HEK293T (cell line): ENCODE results near the gene VPS37C.

ENCODE experiments used
- FOXA1 ChIP-seq: fragments of 450-650 bp; IDR thresholded peaks from 2 replicates; pipeline ENCODE4 v1.6.1; 2016; ENCODE audit warnings: mild to moderate bottlenecking
- FOXM1 ChIP-seq: fragments of 450-650 bp; IDR thresholded peaks from 2 replicates; pipeline ENCODE4 v1.6.1; 2017; ENCODE audit warnings: mild to moderate bottlenecking, borderline replicate concordance

DNA sequence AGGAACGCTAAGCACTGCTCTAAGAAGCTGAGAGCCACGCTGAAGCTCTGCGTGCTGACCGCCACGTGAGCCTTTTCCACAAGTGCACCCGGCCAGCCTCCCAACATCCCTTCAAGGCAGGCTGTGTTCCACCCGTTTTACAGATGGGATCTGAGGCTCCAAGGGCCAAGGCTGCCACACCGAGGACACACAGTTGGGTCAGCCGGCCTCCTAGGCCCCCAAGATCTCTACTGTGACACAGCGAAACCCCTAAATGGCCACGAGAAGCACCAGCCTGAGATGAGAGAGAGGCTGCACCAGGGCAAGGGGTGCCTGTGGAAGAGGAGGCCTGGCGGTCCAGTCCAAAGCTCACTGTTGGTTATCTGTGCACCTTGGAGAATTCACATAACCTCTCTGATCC lies 70.7 kb downstream of the VPS37C start:
- TF ChIP-seq FOXA1 (no peak), FOXM1 (no peak)
